ACC112 (cell line): ENCODE results near the gene COQ5.
A peak's percentile ranks its signal among the peaks of the same experiment; 100 is the strongest.
"Not testable (repeated sequence)": the region's sequence is repeated elsewhere in the genome, so short reads cannot be mapped to it uniquely, and the experiment has no call there.

ENCODE experiments used
- H2AFZ ChIP-seq: fragments of 200-600 bp; sonication (generic); one replicate; pipeline ENCODE4 v1.6.0; 2017; ENCODE audit warnings: antibody characterized with exemption, low read length; ENCODE audit not compliant: unreplicated experiment
- H3K27ac ChIP-seq: fragments of 200-600 bp; sonication (generic); 2 replicates; pipeline ENCODE4 v1.5.1; 2014; ENCODE audit warnings: low read depth, mild to moderate bottlenecking, antibody characterized with exemption, low read length, moderate library complexity
- H3K27me3 ChIP-seq: fragments of 200-600 bp; sonication (generic); 2 replicates; pipeline ENCODE4 v1.6.1; 2014; ENCODE audit warnings: mild to moderate bottlenecking, antibody characterized with exemption, low read length, moderate library complexity, mixed read lengths; ENCODE audit not compliant: insufficient read depth
- H3K36me3 ChIP-seq: fragments of 200-600 bp; sonication (generic); 2 replicates; pipeline ENCODE4 v1.6.1; 2016; ENCODE audit warnings: mild to moderate bottlenecking, antibody characterized with exemption, low read length, moderate library complexity, mixed read lengths; ENCODE audit not compliant: insufficient read depth
- H3K4me1 ChIP-seq: fragments of 200-600 bp; sonication (generic); one replicate; pipeline ENCODE4 v1.6.1; 2016; ENCODE audit warnings: low read length, mixed read lengths; ENCODE audit not compliant: insufficient read depth, unreplicated experiment, control insufficient read depth
- H3K4me3 ChIP-seq: fragments of 200-600 bp; sonication (generic); 2 replicates; pipeline ENCODE4 v1.5.1; 2014; ENCODE audit warnings: mild to moderate bottlenecking, low read depth, low read length
- H3K79me2 ChIP-seq: fragments of 200-600 bp; sonication (generic); one replicate; pipeline ENCODE4 v1.6.0; 2016; ENCODE audit warnings: low read length; ENCODE audit not compliant: control insufficient read depth, unreplicated experiment, insufficient read depth

The COQ5 gene

DNA sequence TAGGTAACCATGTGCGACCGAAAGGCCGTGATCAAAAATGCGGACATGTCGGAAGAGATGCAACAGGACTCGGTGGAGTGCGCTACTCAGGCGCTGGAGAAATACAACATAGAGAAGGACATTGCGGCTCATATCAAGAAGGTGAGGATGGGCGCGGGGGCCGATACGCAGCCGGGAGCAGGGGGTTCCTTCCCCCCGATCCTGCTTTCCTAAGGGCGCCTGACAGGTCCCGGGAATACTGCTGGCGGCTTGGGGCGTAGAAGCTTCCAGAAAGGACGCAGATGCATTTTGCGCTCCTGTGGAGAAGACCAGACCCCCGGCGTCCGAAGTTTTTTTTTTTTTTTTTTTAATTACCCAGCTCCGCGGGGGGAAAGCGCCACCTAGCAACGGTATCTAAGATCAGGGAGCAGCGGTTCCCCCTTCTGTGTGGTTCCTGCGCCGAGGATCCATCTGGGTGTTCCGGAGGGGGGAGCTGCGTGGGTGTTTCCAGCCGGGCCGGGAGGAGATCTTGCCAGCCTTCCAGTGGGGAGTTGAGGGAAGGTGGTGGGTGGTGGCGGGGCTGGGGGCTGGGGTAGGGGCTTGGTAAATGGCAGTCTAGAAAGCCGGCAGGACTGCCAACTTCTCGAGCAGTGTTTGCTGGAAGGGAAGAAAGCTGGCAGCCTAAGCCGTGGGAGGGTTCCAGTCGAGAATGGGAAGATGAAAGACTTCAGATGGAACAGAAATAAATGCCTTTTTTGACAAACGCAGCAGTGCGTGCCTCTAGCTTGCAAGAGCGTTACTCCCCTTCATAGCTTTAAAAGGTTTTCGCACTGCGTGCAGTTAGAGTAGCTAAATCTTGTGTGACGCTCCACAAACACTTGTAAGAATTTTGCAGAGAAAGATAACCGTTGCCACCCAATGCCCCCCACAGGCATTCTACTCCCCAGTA lies 32.3 kb downstream of the COQ5 start:
- Histone ChIP-seq H3K4me3 (peak overlapping the region; percentile 82), H2AFZ (no peak overlapping the region)

DNA sequence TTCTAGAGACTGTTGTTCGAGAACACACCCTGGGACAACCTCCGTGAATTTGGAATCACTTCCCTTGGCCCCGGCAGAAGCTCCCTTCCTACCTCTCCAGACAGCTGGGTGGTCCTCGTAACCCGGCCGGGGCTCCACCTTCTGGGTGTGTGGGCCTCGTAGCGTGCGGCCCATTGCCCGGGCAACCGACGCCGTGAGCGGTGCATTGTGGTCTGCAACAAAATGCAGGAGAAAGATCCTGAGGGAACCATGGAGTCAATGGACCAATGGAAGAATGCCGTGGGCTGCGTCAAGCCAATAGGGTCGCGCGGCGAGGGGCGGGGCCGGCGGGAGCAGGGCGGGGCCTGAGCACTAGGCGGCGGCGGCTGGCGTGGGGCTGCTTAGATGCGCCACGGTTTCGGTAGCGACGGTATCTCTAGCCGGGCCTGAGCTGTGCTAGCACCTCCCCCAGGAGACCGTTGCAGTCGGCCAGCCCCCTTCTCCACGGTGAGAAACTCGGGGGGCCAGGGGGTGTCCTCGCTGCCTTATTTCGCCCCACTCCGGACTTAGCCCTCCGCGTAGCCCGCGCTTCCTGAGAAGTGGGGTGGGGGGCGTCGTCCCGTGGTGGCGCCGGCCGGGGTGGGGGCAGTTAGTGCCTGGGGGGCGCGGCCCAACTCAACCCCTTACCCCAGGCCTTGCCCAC lies 33.1 kb downstream of the COQ5 start, which contains the start of gene DYNLL1:
Gene DYNLL1, plus strand, starts transcription at position 383 of the 682 bp plus-strand sequence. CDS start 309 bp downstream, outside the sequence.
- Histone ChIP-seq H2AFZ (peak within 1 kb of the TSS; percentile 88), H3K4me1 (peaks cover 24% of the 10 kb centered on the region), H3K79me2 (peaks cover 37% of the 10 kb centered on the region), H3K4me3 (peak within 1 kb of the TSS; percentile 82), H3K36me3 (peaks cover 12% of the 10 kb centered on the region), H3K27ac (peak within 1 kb of the TSS; percentile 12; the same call in 1 of the 2 replicates), H3K27me3 (no peaks in the 10 kb centered on the region)

More for the DNA sequence above, 32.3 kb downstream of the COQ5 start:
- Histone ChIP-seq H3K79me2 (peaks cover 37% of the 10 kb centered on the region), H3K36me3 (peaks cover 12% of the 10 kb centered on the region), H3K4me1 (peaks cover 24% of the 10 kb centered on the region), H3K27ac (peak overlapping the region; percentile 12; the same call in 1 of the 2 replicates), H3K27me3 (no peaks in the 10 kb centered on the region)

DNA sequence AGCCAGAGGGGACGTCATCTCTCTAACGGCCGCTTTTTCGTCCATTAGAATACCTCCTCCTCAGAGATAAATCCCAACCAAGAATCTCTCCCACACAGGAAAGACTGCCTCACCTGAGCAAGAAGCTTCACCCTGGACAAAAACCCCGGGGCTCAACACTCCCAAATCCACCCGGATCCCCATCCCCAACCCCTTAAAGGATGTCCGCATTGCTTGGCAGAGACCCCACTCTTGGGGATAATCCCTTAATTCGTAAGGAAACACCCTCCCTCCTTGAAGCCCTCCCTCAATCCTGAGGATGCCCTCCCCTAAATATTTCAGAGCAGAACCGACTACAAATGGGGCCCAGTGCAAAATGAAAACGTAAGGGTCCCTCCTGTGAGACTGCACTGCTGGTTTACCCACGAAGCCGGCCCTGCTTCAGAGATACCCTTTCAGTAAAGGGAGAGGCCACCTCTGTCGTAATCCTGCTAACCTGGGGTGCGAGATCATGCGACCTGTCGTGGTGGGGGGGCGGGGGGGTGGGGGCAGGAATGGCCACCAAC lies 33.7 kb downstream of the COQ5 start:
- H3K36me3 ChIP-seq, result peaks cover 12% of the 10 kb centered on the region
- peak overlapping the region; percentile 82 for H3K4me3 ChIP-seq
- H3K27ac ChIP-seq, result no peak overlapping the region
- peaks cover 24% of the 10 kb centered on the region for H3K4me1 ChIP-seq
- peak overlapping the region; percentile 88 for H2AFZ ChIP-seq
- H3K27me3 ChIP-seq, result no peaks in the 10 kb centered on the region
- H3K79me2 ChIP-seq, result peaks cover 37% of the 10 kb centered on the region

DNA sequence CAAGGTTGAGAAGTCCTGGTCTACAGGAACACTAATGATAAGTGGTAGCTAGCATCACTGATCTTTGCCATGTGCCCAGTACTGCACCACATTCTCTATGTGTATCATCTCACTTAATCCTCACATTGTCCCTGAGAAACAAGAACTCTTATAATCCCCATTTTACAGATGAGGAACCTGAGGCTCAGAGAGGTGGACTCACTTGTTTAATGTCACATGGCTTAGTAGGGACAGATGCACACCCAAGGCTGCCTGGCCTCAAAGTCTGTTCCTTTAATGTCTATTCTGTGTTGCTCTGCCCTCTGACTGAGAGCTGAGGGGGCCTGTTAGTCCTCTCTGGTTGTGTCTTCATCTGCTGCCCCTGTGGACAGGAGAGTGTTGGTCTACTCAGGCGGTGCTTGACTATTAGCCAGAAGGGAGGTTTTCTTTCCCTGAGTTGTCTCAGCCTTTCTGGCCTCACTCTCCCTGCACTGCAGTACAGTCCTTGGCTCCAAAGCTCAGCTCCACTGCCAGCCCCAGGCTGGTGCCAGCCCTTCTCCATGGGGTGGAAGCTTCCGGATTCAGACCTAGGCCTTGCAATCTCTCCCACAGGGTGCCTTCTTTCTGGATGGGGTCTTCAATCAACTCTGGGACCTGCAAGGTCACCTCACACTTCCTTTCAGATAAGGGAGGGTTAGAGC lies 38.0 kb downstream of the COQ5 start:
- Histone ChIP-seq H3K4me1 (peaks cover 9% of the 10 kb centered on the region), H3K36me3 (no peaks in the 10 kb centered on the region; the same call in 1 of the 2 replicates), H2AFZ (no peak overlapping the region), H3K27ac (no peak overlapping the region), H3K4me3 (no peak overlapping the region), H3K79me2 (peaks cover 6% of the 10 kb centered on the region), H3K27me3 (no peaks in the 10 kb centered on the region)

DNA sequence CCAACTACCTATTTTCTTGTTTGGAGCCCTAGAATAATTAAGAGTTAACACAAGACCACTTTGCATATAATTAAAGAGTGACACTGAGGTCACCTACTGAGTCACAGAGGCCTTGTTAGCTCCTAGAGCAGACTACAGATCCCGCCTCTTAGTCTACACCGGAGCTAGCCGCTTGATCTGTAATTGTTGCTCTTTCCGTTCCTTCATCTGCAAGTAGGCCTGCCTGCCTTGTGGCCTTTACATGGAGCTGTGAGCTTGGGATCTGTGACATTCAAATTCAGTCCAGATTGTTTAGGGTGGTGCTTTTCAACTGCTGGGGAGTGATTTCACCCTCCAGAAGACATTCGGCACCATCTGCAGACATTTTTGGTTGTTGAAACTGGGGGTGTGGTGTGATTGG lies 38.6 kb downstream of the COQ5 start:
- Histone ChIP-seq H3K79me2 (peaks cover 4% of the 10 kb centered on the region), H3K36me3 (no peaks in the 10 kb centered on the region; the same call in 1 of the 2 replicates), H3K27me3 (no peaks in the 10 kb centered on the region), H3K27ac (no peak overlapping the region), H2AFZ (no peak overlapping the region), H3K4me3 (no peak overlapping the region), H3K4me1 (peaks cover 8% of the 10 kb centered on the region)

DNA sequence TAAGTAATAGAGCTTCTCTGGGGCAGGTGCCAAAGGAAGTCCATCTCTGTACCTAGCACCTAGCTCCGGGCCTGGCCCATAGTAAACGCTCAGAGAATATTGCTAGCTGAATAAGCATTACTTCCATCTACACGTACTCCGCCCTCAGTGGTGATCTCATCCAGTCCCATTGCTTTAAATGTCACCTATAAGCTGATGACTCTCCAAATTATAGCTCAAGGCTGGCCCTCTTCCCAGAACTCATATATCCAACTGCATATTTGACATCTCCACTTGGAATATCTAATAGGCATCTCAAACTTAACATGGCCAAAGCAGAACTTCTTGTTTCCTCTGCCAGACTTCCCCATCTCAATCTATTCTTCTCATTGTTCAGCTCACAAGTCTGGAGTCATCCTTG lies 39.9 kb downstream of the COQ5 start:
- H3K4me1 ChIP-seq, result no peaks in the 10 kb centered on the region
- H2AFZ ChIP-seq, result no peak overlapping the region
- no peak overlapping the region for H3K4me3 ChIP-seq
- no peaks in the 10 kb centered on the region for H3K79me2 ChIP-seq
- no peaks in the 10 kb centered on the region; the same call in 1 of the 2 replicates for H3K36me3 ChIP-seq
- no peak overlapping the region for H3K27ac ChIP-seq
- no peaks in the 10 kb centered on the region for H3K27me3 ChIP-seq

DNA sequence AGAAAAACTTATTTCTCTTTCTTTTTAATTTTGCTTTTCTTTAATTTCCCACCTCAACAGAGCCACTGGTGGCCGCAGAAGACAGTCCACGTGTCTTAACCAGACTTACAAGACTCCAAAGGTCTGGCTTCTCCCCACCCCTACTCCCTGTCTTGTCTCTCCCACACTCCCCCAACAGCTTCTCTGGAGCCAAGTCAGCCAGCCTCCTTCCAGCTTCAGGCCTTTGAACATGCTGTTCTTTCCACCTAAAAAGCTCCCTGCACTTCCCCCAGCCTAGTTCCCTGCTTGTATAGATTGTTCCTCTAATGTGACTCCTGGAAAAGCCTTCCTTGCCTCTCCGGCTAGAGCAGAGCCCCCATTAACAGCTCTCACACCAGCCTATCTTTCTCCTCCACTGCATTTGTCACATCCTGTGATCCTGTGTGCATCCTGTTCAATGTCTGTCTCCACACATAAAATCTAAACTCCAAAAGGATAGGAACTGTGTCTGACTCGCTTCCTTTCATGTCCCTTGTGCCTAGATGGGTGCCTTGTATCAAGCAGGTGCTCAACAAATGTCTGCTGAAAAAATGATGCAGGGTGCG lies 40.8 kb downstream of the COQ5 start:
- Histone ChIP-seq H3K36me3 (no peaks in the 10 kb centered on the region; the same call in 1 of the 2 replicates), H3K27ac (no peak overlapping the region), H3K79me2 (no peaks in the 10 kb centered on the region), H3K4me3 (no peak overlapping the region), H3K27me3 (no peaks in the 10 kb centered on the region), H3K4me1 (no peaks in the 10 kb centered on the region), H2AFZ (no peak overlapping the region)

DNA sequence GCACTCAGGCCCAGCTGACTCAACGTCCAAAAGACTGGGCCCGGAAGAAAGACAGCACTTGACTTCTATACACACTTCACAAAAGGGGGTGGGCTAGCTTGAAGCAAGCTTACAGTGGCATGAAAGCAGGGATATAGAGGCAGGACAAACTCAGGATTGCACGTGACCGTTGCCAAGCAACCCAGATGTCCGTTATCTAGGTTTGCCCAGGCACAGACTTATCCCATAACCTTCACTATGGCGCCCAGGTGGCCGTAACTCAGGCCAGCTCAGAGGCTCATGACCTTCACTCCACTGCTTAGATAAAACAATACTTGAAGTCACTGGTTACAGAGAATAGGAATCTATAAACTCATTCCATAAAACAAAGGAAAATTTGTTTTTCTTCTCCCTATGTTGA lies 41.4 kb downstream of the COQ5 start:
- not testable (repeated sequence) for H2AFZ ChIP-seq, H3K79me2 ChIP-seq, H3K36me3 ChIP-seq, H3K4me1 ChIP-seq, H3K27me3 ChIP-seq, H3K4me3 ChIP-seq, H3K27ac ChIP-seq

DNA sequence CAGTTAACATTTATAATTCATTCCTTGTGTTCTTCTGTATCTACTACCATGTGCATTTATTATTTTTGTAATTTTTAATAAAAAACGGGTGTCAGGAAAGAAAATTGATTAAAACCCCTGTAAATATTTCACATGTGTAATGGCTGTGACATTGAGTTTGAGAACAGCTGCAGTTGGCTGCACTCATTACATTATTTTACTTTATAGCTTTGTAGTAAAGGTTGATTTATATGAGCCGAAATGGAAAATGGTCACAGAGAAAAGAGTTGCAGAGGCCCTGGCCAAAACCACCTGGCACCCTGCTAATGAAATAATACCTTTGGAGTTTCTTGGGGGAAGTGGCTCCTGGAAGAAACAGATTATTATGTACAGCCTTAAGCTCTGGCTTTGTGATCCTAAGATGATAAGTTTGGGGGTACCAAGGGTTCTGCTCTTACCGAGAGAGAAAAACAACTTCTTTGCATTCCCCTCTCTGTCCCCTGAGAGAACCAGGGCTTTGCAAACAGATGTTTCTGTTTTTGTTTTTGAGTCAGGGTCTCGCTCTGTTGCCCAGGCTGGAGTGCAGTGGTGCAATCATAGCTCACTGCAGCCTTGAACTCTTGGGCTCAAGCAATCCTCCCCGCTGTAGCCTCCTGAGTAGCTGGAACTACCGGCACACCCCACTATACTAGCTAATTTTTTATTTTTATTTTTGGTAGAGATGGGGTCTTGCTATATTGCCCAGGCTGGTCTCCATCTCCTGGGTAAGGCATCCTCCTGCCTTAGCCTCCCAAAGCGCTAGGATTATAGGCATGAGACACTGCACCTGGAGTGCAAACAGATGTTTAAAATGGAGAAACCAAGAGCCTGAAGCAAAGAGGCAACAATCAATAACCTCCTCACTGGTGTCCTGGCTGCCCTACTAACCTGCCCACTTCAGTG lies 42.7 kb downstream of the COQ5 start:
- Histone ChIP-seq H3K4me1 (no peaks in the 10 kb centered on the region), H3K79me2 (no peaks in the 10 kb centered on the region), H3K27ac (no peak overlapping the region), H3K4me3 (no peak overlapping the region), H3K36me3 (no peaks in the 10 kb centered on the region; the same call in 1 of the 2 replicates), H3K27me3 (no peaks in the 10 kb centered on the region), H2AFZ (no peak overlapping the region)
